HepG2 (cell line): ENCODE results near the gene CSTPP1. TPM values are rescaled to one million over a fixed set of nuclear protein-coding genes. Genes with fewer than 3 reads are reported as not detected.

Experiments used
- ETV5 ChIP-seq: IDR thresholded peaks from 2 replicates; pipeline ENCODE4 v1.6.1; 2018; ENCODE audit warnings: missing biosample characterization, missing genetic modification reagents, inconsistent platforms, borderline replicate concordance
- FOXJ3 ChIP-seq: sonication (generic); formaldehyde crosslinking; IDR thresholded peaks from 2 replicates; pipeline ENCODE4 v1.4.0; 2020; ENCODE audit warnings: missing genetic modification reagents, mild to moderate bottlenecking, borderline replicate concordance
- HMGXB4 ChIP-seq, 2 experiments: sonication (generic) in 1 of 2; formaldehyde crosslinking in 1 of 2; IDR thresholded peaks; 2 replicates each; pipeline versions ENCODE4 v1.4.0 to v1.6.1; 2018 to 2020; ENCODE audit warnings: missing genetic modification reagents in 2 of 2, borderline replicate concordance in 1 of 2, low read depth in 1 of 2, mild to moderate bottlenecking in 1 of 2, missing biosample characterization in 1 of 2
- HOXA5 ChIP-seq: sonication (generic); formaldehyde crosslinking; IDR thresholded peaks from 2 replicates; pipeline ENCODE4 v1.4.0; 2020; ENCODE audit warnings: missing genetic modification reagents
- NFE2L1 ChIP-seq: sonication (generic); formaldehyde crosslinking; IDR thresholded peaks from 2 replicates; pipeline ENCODE4 v1.4.0; 2020; ENCODE audit warnings: missing genetic modification reagents, mild to moderate bottlenecking, borderline replicate concordance
- PBX2 ChIP-seq: IDR thresholded peaks from 2 replicates; pipeline ENCODE4 v1.6.1; 2016; ENCODE audit warnings: control low read depth
- SALL2 ChIP-seq: sonication (generic); formaldehyde crosslinking; IDR thresholded peaks from 2 replicates; pipeline ENCODE4 v1.8.1; 2023; ENCODE audit warnings: mild to moderate bottlenecking, missing genetic modification reagents, inconsistent platforms
- SOX6 ChIP-seq, 2 experiments: fragments of 450-650 bp in 1 of 2; sonication (generic) in 1 of 2; formaldehyde crosslinking in 1 of 2; IDR thresholded peaks; 2 replicates each; pipeline versions ENCODE4 v1.4.0 to v1.6.1; 2017 to 2020; ENCODE audit warnings: antibody characterized with exemption in 1 of 2, mild to moderate bottlenecking in 1 of 2, missing genetic modification reagents in 1 of 2
- STAG1 ChIP-seq: sonication (generic); formaldehyde crosslinking; IDR thresholded peaks from 2 replicates; pipeline ENCODE4 v1.4.0; 2020; ENCODE audit warnings: missing genetic modification reagents
- TCF7 ChIP-seq: sonication (generic); IDR thresholded peaks from 2 replicates; pipeline ENCODE4 v1.6.1; 2016; ENCODE audit warnings: antibody characterized with exemption, low read depth
- THRA ChIP-seq: sonication (generic); formaldehyde crosslinking; IDR thresholded peaks from 2 replicates; pipeline ENCODE4 v1.4.0; 2020; ENCODE audit warnings: missing genetic modification reagents, borderline replicate concordance
- ZNF326 ChIP-seq: sonication (generic); formaldehyde crosslinking; IDR thresholded peaks from 2 replicates; pipeline ENCODE4 v1.4.0; 2020; ENCODE audit warnings: missing genetic modification reagents, borderline replicate concordance
- ZNF598 ChIP-seq: sonication (generic); formaldehyde crosslinking; IDR thresholded peaks from 2 replicates; pipeline ENCODE4 v1.5.1; 2020; ENCODE audit warnings: mild to moderate bottlenecking, missing genetic modification reagents, borderline replicate concordance
- ZNF605 ChIP-seq: sonication (generic); formaldehyde crosslinking; IDR thresholded peaks from 2 replicates; pipeline ENCODE4 v1.8.0; 2022; ENCODE audit warnings: mild to moderate bottlenecking, missing genetic modification reagents
- ZNF646 ChIP-seq: sonication (generic); formaldehyde crosslinking; IDR thresholded peaks from 2 replicates; pipeline ENCODE4 v1.9.0; 2021; ENCODE audit warnings: mild to moderate bottlenecking, missing genetic modification reagents
- ZNF7 ChIP-seq: IDR thresholded peaks from 2 replicates; pipeline ENCODE4 v1.6.1; 2016; ENCODE audit warnings: missing biosample characterization, missing genetic modification reagents
- ZNF749 ChIP-seq: sonication (generic); formaldehyde crosslinking; IDR thresholded peaks from 2 replicates; pipeline ENCODE4 v1.8.0; 2022; ENCODE audit warnings: mild to moderate bottlenecking, missing genetic modification reagents, moderate library complexity, borderline replicate concordance
- polyA plus RNA-seq, 8 experiments: library from polyadenylated mRNA; depleted of rRNA in 3 of 8; stranded (reverse) in 7 of 8; unstranded in 1 of 8; fragments of >200 nt; fragmentation: Illumina TruSeq in 4 of 8; extraction: Trizol in 4 of 8; gene quantifications; 2 replicates each; pipeline versions ENCODE4 v1.2.1 to v1.2.3, GENCODE V29; 2011 to 2016; ENCODE audit warnings: low read depth in 4 of 8, missing spikeins in 1 of 8, mixed read lengths in 1 of 8; ENCODE audit not compliant: insufficient read depth in 1 of 8
- total RNA-seq, 5 experiments: library from RNA; depleted of rRNA; stranded (reverse); fragments of >200 nt; fragmentation: Illumina TruSeq; extraction: Trizol; gene quantifications; 2 replicates each; pipeline ENCODE4 v1.2.3, GENCODE V29; 2016; ENCODE audit warnings: low read depth in 1 of 5

The CSTPP1 gene
- total and polyA plus RNA-seq, 2 of the 13 experiments (the other 11 are each of a cell fraction or from before 2014, with no cell fraction given) = 12.3 to 14.6 TPM

GRCh38 chr11:47161134-47161854 is 224.7 kb downstream of the CSTPP1 start (continued):
- TF ChIP-seq PBX2 (CRISPR knock-in tag) = no peak
- no peak for TF ChIP-seq ZNF749
- TF ChIP-seq ZNF326 (CRISPR knock-in tag) = 0 out of 2 replicates have a peak, but pooled peaks have one; percentile 52
- TF ChIP-seq HOXA5 (CRISPR knock-in tag) = 0 out of 2 replicates have a peak, but pooled peaks have one; percentile 19
- no peak for TF ChIP-seq SOX6 (IDR thresholded peaks at IDR 0.05)
- TF ChIP-seq SOX6 (CRISPR knock-in tag; IDR thresholded peaks at IDR 0.05) = peak; percentile 6; the same call in 1 of the 2 replicates
- no peak for TF ChIP-seq NFE2L1
- TF ChIP-seq HMGXB4 (CRISPR knock-in tag; IDR thresholded peaks at IDR 0.05; ENCODE audit: borderline replicate concordance in 1 of 2, low read depth in 1 of 2) = peak in 1 of 2 experiments; percentile 59; a peak in 2 of 4 replicates
- TF ChIP-seq TCF7 = no peak
- no peak for TF ChIP-seq ZNF7 (CRISPR knock-in tag)
- peak; percentile 37; the same call in 1 of the 2 replicates for TF ChIP-seq ZNF605 (CRISPR knock-in tag)
- no peak for TF ChIP-seq ZNF646 (CRISPR knock-in tag)
- TF ChIP-seq ZNF598 = no peak
- TF ChIP-seq STAG1 (CRISPR knock-in tag) = peak; percentile 89
- 0 out of 2 replicates have a peak, but pooled peaks have one; percentile 12 for TF ChIP-seq ETV5 (CRISPR knock-in tag)
- TF ChIP-seq THRA = no peak
- TF ChIP-seq FOXJ3 (CRISPR knock-in tag) = no peak
- TF ChIP-seq SALL2 = no peak
